Stimulated activated CD4-positive, alpha-beta T cell treated with anti-CD3 and anti-CD28 coated beads, Interleukin-12 subunit alpha, Interleukin-12 subunit beta, amount 100 ng/mL, for 24 hours (primary cell): ENCODE measurements around the gene PRDM15.

Experiments used
- DNase-seq, 2 experiments: peaks; one replicate each; pipeline ENCODE4 v3.0.0-alpha.2; 2020; ENCODE audit warnings: low read depth in 2 of 2

The PRDM15 gene

DNA sequence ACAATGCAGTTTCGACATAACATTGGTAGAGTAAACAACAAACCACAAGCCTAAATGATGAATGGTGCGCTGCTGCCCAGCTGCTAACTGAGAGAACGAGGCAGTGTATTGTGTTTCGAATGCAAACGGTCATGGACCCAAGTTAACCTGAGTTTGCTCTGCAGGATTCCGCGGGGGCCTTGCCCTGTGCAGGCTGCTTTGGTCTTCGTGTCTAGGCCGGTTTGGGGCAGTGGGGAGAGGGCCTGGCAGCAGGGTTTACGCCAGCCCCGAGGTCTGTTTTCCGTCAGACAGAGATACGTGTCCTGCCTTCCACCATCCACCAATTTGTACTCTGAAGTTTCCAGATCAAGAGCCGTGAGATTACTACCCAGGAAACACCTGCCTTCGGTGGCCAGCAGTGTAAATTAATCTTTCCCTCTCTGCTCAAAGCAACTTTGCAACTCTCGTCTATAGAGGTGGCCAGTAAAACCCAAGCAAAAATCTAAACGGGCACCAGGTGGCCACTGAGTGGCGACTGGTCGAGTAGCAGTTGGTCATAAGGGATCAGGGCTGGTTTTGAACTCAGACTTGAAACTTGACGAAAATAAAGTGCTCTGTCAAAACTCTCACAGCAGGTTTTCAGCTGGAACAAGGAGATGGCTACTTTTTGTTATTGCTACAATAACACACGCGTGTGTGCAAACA, 6.3 kb upstream of the PRDM15 start:
- DNase-seq: no peak

DNA sequence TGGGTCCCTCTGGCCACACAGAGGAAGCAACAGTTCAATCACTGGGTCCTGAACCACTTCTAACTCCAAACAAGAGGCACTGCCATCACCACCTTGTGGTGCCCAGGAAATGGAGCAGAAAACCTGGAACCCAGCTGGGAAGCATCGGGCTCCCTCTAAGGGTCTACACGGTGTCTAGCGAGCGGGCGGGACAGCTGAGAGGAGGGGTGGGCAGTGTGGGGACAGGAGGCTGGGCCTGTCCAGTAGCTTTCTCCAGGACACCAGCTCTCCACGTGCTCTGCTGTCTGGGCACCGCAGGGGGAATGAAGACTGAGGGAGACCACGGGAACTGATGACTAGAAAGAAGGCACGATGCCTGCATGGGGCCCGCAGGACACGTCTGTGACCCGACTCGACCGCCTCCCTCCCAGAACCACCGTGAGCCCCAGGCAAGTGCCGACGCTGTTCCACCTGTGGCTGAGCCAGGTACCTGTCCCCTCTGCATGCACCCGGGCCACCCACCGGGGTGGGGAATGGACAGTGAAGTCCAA, 5.4 kb upstream of the PRDM15 start:
- DNase-seq: no peak

DNA sequence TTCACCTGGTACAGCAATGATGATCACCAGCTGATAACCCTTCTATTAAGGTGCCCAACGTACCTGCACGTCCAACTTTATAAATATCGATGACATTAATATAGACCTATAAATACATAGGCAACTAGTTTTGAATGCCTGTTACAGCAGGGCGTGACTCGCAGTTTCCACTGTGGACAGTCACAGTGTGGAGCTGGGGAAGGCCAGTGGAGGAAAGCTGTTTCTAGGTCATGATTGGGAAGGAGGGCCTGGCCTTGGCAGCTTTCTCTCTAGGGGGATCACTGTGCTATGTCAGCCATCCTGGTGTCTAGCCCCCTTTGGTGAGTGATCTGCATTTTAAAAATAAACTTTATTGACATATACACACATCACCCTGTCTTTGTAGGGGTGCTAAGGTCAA, 4.4 kb upstream of the PRDM15 start:
- DNase-seq: no peak

DNA sequence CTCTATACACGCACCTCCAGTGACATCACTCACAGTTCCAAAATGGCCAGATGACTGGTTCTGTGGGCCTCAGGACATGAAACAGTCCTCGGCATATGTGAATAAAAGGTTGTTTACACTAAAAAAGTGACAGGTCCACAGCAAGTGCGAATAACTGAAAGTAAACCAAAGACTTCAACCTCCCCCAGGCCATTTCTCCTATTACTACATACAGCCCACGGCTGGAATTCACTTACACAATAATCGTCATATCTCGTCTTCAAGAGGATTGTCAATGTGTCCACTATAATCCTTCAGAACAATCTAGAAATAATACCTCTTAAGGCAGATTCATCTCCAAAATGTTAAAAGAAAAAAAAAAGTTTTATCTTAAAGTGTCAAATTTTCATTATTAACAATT, 1.9 kb upstream of the PRDM15 start:
- no peak for DNase-seq

DNA sequence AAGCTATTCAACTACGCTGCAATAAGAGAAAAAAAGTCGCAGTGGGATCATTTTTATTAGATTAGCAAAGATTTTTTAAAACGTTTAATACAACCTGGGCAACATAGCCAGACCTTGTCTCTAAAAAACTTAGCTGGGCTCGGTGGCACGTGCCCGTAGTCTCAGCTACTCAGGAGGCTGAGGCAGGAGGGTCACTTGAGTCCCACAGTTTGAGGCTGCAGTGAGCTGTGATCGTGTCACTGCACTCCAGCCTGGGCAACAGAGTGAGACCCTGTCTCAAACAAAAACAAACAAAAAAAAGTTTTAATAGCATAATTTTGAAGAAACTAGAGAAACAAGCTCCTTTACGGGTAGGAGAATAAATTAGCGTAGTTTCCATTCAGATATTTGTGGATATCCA, 1.0 kb upstream of the PRDM15 start:
- DNase-seq: no peak

DNA sequence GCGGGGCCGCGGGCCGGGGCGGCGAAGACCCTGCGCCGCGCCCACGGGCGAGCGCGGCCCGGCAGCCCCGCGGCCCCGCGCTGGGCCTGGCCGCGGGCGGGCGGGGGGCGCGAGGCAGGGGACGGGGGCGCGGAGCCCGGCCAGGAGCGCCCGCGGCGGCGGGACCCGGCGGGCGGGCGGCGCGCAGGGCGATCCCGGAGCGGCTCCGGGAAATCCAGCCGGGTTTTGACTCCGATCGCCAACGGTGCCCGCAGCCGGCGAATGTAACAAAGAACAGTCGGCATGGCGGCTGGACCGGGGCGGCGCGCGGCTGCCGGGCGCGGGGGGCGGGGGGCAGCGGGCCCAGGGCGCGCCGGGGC, 334 bp downstream of the PRDM15 start:
- peak; percentile 60 to 65 for DNase-seq

DNA sequence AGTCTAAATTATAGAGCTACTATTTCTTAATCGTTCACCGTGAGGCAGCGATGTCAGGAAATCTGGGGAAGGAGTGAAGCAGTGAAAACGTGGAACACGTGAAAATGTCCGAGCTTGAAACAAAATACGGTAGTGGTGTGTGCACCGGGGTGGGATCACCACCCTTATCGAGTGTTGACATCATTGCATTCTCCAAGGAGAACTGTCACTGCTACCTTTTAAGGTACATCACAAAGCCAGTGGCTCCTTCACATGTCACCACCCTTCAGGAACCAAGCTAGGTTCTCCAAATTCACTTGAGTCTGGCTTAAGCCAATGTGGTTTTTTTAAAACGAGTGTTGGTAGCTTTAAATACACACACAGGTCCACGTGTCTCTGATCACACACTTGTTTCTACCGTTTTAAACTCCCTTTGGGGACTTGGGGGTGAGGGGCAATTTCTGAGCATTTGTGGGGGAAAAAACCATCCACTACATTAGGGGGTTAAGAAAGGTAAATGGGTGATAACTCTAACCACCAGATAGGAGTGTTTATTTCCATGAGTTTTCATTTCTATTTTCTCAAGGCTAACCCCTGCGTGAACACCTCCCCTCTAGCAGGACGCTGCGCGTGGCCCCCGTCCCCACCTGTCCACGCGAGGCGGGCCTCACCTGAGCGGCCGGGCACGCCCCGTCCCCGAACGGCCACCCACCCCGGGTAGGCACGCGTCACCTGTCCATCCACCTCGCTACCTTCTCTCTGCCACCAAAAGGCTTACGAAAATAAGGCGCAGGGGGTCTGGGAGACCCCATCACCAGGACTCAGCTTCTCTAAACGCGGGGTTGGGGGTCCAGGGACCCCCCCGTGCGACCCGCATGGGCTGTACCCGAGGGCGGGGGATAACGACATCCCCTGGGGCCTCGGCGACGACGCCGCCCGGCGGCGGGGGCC, 978 bp downstream of the PRDM15 start:
- DNase-seq: no peak

DNA sequence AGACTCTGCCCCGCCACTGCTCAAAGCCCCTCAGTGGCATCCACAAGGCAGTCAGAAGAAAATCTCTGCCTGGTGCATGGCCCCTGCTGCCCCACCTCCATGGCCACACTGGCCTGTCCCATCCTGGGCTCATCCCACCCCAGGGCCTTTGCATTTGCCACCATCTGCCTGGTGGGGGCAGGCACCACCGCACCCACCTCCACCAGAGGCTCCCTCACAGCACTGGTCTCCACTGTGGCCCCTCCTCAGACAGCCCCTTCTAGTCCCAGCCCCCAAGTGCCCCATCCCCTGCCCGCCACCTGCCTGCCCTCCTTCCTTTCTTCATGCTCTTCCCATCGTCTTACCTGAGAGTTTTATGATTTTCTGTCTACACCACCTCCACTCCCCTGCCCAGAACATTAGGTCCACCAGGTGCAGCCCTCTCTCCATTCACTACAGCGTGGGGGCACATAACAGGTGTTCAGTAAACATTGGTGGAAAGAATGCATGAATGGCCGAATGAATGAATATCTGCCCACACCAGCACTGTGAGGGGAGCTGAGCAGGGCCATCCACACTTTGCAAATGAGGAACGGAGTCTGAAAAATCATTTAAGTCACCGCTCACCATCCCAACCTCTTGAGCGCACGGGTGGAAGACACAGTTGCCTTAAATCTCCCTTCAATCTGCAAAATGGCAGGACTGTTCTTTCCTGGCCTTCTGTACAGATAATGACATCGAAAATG, 2.1 kb downstream of the PRDM15 start:
- no peak for DNase-seq

DNA sequence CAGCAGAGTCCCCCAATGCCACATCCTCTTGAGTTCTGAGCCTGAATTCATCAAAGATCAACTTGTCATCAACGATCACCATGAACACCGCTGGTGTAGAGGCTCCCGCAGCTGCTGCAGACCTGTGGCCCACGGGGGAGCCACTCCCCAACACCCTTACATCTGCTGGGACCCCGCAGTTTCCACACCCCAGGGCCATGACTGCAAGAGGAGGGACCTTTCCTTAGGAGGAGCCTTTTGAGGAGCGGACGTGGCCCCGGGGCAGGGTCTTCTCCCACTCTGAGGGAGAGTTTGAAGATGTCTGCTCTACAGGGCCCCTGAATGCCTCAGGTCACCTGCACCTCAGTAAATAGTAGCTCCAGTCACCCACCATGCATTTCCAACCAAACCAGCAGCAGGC, 2.7 kb downstream of the PRDM15 start:
- no peak for DNase-seq

DNA sequence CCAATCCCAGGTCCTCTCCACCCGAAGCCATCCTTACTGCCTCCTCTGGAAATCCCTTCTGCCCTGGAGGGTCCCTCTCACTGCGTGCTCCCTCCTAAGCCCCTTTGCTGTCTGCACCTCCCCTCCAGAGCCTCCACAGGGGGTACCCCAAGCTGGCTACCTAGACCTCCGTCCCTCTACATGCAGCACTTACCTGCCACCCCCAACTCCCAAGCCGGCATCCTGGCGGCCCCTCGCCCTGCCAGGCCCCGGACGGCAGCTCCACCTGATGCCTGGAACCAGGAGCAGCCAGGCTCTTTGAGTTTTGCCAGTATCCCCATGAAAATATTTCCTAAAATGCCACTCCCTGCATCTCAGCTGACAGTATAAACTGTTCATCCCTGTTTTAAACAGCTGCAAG, 4.1 kb downstream of the PRDM15 start:
- DNase-seq: no peak

DNA sequence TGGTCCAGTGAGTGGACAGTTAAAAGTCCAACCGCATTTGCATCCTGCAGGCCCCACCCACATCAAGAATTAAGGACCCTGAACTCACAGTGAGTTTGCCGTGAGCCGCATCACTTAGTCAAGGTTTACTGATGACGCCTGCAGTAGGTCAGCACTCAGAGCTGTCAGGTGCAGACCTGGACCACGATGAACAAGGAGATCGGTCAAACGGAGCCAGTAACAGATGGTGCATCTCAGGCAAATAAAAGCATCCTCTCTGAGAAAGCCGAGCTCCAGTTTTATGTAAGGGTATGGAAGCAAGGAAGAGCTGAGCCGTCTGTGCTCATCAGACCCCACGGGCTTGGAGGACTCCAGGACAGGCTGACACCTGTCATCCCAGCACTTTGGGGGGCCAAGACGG, 4.5 kb downstream of the PRDM15 start:
- no peak for DNase-seq

DNA sequence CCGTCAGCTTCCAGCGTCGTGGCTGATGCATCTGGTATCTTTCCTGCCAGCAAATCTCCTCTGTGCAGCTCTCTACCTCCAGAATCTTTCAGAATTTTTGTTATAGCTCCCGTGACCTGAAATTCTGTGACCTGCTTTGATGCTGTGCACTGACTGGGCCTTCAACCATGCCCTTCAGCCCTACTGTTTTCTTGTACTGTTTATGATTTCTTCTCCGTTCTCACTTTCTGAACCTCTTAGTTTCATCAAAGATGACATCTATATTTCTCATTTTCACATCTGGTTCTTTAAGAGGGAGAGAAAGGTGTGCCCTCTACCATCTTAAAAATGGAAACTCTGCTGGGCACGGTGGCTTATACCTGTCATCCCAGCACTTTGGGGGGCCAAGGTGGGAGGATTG, 5.7 kb downstream of the PRDM15 start:
- DNase-seq: no peak

DNA sequence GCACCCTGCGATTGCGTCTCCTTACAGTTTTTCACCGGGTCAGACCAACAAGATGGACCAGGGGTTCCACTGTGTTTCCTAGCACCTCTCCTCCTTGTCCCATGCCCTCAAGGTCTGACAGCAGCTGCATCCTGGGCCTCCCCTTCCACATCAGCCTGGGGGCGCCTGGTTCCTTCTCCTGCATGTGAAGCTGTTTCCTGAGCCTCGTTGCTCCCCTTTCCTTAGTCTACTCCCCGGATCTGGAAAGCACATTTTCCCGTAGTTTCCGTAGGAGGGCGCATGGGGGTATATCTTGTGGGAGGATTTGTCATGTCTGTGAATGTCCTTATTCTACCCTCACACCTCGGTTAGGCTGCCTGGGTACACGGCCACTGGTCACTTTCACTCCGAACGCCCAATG, 6.1 kb downstream of the PRDM15 start:
- no peak for DNase-seq

DNA sequence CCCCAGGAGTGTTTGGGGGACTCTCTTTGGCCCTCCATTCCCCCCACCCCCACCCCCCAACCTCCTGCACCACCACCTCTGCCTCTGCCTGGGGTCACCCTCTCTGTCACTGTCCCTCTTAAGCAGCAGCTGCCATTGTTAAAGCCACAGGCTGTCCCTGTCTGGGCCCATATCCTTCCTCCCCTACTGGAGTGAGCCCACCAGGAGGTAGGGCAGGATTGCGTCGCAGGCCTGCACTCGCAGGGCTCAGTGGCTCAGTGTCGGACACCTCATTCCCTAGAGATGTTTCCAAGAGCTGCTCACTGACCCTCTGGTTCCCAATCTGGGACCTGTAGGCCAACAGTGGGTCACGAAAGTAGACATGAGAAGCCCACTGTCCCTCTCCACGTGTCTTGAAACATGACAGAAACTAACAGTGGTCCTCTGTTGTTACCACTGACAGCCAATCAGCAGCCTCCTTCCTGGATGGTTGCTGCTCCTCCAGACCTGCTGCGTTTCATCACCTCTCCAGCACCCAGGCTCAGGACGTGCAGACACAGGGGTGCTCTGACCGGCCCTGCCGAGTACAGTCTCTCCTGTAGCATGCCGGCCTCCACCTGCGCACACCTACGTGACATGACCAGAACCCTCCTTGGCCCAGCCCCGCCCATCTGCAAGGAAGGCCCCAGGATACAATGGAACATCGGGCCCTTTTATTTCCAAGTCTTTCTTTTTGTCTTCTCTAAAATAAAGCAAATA, 7.7 kb downstream of the PRDM15 start:
- DNase-seq: no peak

DNA sequence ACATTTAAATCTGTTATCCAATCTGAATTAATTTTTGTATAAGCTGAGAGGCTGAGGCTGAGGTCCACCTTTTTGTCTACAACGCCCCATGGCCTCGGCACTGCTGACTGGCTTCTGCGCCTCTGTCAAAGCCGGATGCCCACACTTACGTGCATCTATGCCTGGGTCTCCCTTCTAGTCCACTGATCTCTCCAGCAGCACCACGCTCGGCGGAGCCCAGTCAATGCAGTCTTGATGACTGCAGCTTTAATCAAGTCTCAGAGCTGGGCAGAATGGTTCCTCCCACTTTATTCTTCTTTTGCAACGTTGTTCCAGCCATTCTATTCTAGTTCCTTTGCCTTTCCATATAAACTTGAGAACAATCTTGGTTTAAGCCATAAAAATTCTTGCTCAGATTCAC, 9.4 kb downstream of the PRDM15 start:
- no peak for DNase-seq

DNA sequence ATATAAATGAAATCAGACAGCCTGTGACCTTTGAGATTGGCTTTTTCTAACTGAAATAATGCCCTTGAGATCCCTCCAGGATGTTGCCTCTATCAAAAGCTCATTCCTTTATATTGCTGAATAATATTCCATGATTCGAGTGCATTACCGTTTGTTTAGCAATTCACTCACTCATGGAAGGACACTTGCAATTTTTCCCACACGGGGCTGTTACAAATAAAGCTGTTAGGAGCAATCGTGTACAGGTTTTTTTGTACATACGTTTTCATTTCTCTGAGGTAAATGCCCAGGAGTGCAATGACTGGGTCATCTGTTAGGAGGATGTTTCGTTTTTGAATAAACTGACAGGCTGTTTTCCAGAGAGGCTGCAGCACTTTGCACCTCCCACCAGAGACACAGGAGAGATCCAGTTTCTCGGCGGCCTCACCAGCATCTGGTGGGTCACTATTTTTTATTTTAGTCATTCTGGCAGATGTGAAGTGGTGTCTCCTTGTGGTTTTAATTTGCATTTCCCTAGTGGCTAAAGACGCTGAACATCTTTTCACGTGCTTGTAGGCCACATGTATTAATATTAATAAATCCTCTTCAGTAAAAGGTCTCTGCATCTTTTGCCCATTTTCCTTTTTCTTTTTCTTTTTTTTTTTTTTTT, 11.0 kb downstream of the PRDM15 start:
- DNase-seq: no peak

DNA sequence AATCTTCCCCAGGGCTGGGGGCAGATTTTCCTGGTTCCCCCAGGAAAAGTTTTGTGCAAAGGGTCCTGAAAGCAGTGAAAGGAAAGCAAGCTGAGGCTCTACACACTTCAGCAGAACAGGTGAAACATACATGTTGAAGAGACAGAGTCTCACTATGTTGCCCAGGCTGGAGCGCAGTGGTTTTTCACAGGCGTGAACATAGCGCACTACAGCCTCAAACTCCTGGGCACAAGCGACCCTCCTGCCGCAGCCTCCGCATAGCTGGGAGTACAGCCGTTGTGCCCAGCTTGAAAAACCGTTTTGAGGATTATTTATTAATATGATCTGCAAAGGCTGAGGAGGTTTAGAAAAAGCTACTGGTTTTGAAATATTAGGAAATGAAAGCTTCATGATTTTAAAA, 11.8 kb downstream of the PRDM15 start:
- no peak for DNase-seq

DNA sequence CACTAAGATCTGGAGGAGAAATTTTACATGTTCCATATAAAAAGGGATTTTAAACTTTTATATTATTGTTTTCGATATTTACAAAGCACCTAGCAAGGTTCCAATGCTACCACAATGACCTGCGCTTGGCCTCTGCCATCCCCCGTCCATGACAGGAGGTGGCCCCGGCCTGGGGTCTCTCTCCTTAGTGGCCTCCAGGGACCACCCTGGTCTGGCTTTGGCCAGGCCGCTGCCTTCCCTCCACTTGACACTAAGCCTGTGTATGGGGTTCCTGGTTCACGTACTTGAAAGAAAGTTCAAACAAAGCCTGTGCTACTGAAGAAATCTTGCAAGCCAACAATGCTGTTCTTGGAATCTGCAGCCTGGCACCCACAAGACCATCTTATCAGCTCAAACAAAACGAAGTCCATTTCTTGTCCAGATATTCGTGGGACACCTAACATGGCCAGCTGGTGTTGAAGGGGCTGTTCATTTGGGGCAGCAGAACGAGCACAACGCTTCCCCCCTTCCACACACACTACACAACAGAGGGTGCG, 12.8 kb downstream of the PRDM15 start:
- DNase-seq: no peak

DNA sequence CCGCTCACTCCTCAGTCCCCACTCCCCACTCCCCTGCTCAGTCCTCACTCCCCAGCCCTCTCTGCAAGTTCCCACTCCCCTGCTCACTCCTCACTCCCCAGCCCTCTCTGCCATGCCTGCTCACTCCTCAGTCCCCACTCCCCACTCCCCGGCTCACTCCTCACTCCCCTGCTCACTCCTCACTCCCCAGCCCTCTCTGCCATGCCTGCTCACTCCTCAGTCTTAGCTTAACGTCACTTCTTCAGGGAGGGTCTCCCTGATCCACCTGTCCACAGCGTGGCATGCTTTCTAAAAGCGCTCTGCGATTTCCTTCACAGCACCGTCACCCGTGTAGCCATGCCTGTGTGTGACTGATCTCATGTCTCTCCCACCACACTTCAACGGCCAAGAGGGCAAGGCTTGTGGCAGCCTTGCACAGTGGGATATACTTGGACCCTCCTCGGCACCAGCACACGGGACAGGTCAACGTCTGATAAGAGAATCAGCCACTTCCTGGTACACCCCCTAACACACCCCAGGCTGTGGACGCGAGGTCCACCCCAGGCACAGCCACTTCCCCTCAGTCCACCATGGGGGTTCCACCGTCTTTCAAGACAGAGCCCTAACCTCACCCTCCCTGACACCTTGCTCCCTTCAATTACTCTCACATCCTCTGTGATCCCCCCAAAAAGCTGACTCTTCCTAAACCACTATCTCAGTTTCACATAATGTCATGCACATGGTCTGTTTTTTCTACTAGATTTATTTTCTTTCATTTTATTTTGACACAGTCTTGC, 14.0 kb downstream of the PRDM15 start:
- DNase-seq: no peak

DNA sequence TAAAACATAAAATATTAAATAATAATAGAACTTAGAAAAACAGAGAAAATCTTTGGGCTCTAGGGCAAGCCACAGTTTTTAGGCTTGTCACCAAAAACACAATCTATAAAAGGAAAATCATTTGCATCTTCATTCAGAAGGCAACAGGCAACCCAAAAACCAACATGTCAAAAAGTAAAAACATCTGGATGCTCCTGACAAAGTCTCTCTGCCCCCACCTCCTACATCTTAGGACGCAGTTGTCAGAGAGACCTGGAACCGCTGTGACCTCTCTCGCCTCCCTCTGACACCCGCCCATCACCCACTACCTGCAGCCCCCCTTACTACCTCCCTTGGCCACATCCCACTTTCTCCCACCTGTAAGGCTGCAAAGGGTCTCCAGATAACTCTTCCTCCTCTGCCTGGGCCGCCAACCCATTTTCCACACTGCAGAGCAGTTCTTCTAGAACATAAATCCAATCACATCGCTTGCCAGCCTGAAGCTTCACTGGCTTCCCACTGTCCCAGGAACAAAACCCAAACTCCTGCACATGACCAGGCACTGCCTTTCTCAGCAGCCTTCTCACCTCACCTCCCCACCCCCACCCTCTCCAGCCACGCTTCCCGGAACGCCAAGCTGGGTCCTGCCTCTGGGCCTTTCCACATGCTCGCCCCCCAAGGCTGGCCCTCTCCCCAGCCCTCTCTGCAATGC, 14.7 kb downstream of the PRDM15 start:
- no peak for DNase-seq
